GM19238 (cell line): Measurements from ENCODE around the gene NUMA1.
A peak's percentile ranks its signal among the peaks of the same experiment; 100 is the strongest.

Experiments
- DNase-seq: peaks from one replicate; pipeline ENCODE4 v3.0.0; 2011; ENCODE audit warnings: low spot score; ENCODE audit not compliant: insufficient read length

The NUMA1 gene

DNA sequence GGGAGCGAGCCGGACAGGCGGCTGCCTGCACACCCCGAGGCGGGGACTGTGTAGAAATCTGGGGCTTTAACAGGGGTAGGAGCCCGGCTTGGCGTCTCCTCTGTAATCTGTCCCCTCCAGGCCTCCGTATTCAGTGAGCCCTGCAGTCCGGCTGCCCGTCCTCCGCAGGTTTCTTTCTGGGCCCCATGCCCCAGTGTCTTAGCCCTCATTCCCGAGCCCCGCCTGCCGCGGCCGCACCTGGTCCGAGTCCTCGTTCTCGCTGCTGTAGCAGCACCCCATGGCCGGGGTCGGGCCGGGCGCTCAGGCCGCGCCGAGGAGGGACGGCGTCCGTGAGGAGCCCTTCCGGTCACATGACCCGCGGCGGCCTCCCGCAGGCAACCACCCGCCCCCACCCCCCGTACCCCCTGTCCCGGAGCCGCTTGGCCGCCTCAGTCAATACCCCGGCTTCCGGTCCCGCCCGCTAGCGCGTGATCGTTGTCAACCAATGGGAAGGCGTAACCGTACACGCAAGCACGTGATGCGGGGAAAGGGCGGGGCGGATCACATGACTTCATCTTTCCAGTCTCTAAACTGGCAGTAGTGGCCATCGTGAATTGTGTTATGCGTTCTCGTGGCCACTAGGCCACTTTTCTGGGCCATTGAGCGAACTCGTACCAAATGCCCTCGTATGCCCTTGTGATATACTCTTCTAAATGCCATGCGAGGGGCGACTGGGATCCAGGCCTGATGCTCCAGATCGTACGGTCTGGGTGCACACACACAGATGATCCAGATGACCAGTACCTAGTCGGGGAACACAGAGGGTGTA lies 22.8 kb upstream of the NUMA1 start, which contains the start of gene LAMTOR1:
TSS of gene LAMTOR1 (minus strand) at position 352 of the 808 bp plus-strand sequence. CDS start at position 279, 73 bp downstream.
- DNase-seq: peak; percentile 88

DNA sequence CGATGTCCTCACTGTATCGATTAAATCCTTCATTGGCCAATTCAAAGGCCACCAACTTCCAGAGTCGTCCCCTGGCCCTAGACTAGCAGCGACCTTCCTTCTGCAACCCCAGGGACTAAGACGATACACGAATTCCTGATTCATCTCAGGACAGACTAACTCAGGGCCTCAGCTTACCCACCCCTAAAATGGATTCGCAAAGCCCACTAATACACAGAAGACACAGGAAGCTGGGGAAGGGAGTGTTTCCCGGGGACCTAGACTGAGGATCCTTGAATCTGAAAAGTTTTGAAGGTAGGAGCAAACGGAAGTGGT lies 22.2 kb upstream of the NUMA1 start:
- no peak for DNase-seq

DNA sequence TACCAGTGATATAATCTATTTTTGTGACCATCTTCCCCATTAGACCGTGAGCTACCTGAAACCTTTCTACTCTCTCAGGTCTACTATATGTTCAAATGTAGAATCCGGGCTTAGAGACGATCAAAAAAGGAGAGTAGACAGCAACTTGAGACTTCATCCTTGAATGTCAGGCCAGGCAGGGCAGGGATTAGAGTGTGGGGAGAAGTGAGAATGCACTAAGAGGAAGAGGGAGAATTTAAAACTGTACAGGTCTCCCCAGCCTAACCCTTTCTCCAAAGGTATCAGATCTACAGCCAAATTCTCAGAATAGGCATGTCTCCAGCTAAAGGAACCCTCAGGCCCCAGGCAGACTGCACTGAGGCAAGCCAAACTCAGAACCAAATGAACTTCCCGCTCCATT lies 21.8 kb upstream of the NUMA1 start:
- no peak for DNase-seq

DNA sequence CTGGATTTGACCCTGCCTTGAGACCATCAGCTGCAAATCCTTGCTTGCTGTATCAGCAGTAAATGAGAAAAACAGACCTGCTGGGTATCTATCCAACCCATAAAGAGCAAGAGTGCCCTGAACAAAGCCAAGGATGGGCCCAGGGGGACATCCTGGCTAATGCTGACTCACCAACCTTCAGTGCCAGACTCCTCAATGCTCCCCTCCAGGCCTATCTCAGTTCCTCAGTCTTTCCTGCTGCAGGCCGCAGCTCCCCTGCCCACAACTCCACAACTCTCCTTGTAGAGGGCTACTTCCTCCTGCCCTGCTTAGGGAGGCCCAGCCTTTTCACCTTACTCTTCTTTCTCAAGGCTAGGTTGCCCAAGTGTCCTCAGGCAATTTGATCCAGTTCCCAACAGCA lies 20.1 kb upstream of the NUMA1 start:
- DNase-seq: no peak

DNA sequence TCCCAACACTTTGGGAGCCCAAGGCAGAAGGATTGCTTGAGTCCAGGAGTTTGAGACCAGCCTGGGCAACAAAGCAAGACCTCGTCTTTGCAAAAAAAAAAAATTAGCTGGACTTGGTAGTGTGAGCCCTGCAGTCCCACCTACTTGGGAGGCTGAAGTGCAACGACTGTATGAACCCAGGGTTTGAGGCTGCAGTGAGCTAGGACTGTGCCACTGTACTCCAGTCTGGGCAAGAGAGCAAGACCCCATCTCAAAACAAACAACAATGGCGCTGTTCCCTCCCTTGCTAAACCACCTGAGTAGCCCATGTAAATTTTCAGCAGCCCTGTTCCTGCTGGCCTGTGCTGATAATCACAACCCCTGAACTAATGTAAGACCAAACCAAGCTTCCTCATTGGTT lies 19.7 kb upstream of the NUMA1 start:
- no peak for DNase-seq

DNA sequence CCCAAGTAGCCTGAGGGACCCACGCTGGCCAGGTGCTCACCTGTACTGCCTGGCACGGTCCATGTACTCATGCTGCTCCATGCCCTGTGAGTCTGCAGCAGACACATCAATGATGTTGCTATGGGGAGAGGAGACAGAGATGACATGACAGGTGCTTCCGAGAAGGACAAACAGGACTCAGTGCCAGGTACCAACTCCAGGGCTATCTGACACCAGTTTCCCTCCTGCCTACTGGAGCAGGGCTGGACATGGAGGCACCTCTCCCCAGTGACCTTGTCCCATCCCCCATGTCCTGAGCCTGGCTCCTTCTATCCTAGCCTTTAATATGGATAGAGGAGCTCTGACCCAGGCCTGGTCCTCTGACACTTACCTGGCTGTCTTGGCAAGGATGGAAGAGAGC lies 18.4 kb upstream of the NUMA1 start:
- no peak for DNase-seq

DNA sequence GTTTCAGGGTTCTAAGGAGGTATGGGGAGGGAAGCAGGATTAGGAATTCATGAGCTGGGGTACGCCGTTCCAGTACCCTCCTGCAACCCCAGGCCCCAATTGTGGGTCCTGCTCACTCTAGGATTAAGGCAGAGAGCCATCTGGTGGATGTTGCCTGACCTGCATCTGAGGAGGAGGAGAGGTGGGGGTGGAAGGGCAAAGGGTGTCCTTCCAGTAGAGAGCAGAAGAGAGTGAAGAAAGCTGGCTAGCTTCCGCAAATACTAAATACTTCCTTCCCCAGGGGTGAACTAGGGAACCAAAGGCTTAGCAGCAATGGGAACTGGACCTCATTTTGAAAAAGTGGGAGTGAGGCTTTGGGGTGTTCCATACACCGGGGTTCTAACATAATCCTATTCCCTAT lies 10.9 kb upstream of the NUMA1 start:
- DNase-seq: peak; percentile 63

DNA sequence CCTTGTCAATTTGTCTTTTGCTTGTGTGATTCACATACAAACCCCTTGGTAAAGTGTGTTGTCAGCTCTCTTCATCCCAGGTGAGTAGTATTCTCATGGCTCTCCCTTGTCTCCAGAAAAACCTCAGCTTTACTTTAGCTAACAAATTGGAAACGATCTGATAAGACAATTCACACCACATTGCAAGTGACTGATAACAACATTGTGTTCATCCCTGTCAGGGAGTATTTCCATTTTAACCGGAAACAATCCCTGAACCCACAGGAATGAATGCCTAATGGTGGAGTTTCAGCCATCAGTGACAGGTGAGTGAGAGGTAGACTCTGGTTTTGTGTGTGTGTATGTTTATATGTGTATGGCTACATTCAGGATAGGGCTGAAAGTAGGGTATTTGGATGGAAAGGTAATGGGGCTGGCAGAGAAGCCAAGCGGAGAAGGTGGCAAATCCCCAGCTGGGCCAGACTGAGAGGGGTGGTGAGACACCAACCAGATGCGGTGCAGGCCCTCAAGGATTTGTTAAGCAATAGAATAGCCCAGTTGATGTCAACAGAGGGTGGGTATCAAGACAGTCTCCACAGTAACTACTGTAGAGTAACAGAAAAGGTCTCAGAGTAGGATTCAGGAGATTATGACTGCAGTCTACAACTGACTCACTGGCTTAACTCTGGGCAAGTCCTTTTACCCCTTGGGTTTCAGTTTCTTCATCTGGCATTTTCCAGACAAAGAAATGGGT lies 7.9 kb upstream of the NUMA1 start:
- DNase-seq: no peak

DNA sequence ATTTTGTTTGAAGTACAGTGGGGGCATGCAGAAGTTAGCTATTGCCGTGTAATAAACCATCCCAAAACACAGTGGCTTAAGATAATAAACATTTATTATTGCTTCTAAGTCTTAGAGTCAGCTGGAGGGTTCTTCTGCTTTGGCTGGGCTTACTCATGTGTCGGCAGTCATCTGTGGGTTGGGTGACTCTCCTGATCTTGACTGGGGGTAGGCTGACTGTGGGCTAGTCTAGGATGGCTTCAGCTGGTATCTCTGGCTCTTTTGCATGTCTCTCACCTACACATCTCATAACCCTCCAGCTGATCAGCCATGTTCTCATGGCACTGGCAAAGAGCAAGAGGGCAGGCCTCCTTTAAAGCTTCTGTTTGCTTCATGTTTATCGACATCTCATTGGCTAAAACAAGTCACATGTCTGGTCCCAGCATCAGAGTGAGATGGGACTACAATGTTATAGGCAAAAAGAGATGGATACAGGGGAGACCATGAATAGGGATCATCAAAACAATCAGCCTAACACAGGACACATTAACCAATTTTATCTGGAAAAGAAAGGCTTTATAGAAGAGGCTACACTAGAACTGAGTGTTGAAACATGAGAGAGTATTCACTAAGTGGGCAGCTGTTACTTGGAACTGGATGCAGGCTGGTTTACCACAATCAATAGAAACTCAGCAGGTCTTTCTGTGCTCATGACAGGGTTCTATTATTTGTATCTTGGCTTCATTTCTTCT lies 5.4 kb upstream of the NUMA1 start:
- no peak for DNase-seq

DNA sequence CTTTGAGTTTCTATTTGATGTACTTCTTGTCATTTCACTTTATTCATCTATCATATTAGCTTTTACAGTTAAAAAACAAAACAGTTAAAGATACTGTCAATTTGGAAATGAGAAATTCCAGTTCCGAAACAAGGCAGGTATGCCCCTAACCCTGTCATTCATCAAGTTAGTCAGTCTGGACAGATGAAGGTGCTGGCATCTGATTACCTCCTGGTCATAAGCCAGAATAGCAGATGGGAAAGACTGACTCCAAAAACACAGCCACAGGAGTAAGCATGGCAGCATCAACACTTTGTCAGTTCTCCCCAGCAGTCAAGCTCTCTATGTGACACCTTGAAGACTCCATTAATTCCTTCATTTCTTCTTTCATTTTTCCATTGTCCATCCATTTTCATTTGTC lies 4.6 kb upstream of the NUMA1 start:
- DNase-seq: no peak

DNA sequence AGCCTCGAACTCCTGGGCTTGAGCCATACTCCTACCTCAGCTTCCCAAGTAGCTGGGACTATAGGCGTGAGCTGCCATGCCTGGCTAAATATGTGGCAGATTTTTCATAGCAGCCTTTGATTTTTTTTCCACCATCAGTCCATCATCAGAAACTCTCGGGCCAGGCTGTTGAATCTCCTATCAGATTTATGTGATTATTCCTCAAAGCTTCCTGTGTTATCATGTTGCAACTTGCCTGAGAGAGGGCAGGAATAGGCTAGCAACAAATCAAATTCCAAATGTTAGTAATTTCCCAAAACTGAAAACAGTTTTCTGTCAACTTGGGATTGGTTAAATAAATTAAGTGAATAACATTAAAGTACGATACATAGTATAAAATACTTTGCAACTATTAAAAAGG lies 3.7 kb upstream of the NUMA1 start:
- DNase-seq: no peak

DNA sequence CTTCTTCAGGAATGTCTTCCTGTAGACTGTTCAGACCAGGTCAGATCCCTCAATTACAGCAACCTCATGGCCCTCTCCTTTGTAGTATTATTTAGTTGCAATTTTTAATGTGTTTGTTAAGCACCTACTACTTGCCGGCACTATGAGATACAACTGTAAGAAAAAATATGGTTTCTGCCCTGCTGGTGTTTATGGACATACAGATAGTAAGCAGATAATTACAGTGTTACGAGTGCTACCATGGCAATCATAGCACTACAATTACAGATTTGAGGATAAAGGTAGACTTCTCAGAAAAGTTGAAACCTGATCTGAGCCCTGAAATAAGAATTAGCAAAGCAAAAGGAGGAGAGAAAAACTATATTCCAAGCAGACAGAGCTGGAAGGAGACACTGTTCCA lies 3.1 kb upstream of the NUMA1 start:
- DNase-seq: no peak

DNA sequence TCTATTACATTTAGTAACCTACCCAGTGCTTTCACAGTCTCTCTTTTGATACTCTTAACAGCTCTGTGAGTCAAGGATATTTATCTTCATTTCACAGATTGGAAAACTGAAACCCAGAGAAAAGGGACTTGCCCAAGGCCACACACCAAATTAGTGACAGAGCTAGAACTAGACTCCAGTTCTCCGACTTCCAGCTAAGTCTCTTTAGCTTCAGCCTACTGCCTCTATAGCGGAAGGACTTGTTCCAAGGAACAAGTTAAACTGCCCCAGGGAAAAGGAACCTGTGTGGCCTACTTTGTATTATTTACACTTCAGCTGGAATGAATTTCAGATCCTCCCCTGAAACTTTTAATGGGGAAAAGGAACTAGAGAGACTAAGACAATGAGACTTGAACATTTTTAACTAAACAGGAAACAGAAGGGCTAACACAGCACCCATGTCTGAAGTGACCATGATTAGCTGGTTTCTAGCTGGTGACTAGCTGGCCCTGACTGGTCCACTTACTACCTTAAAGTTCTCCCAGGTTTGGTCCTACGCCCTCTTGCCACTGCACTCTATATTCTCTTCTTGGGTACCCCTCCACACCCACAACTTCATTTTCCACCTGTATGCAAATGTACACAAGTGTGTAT lies 1.6 kb upstream of the NUMA1 start:
- DNase-seq: no peak

DNA sequence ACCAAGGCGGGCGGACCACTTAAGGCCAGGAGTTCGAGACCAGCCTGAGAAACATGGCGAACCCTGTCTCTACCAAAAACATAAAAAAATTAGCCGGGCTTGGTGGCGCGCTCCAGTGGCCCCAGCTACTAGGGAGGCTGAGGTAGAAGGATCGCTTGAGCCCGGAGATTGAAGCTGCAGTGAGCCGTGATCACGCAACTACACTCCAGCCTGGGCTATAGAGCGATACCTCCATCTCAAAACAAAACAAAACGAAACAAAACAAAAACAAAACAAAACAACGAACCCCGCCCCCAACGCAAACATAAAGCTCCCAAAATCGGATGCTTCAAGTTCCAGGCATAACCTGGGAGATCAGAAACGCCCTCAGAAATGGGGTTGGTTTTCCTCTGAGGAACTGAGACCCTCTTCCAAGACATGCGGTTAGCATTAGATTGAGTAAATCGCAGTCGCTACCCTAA lies 872 bp upstream of the NUMA1 start:
- DNase-seq: no peak

DNA sequence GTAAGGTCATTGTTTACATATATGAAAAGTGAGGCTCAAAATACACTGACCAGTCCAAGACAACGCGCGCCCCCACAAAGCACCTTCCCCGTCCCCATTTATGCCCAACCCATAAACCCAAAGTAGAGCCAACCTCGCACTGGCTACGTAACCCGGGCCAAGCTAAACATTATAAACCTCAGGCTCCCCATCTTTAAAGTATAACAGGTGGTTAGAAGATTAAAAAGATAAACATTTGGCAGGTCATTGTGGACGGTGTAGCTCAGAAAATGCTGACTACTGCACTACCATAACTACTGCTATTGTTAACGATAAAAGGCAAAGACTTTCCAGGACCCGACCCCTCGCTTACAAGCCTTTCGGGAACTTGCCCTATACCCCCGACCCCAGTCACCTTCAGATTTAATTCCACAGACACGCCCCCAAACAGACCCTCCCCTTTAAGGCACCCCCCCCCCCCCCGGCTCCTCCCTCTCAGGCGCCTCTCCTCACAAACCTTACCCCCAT lies 470 bp downstream of the NUMA1 start:
- no peak for DNase-seq

DNA sequence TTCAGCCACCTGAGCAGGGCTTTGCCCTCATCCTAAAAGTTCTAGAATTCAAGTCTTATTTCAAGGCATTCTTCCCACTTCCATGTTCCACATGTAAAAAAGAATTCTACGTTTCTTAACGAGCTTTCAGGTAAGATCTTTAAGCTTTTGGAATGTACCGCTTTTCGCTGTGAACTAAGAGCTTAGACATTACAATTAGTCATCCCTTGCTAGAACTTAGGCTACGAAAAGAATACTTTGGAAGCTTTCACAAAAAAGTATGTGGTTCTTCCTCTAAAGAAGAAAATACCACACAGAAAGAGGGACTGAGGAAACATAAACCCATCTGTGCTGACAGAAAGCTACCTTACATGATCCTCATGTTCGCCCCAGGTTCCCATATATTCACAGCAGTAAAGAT lies 1.9 kb downstream of the NUMA1 start:
- DNase-seq: no peak

DNA sequence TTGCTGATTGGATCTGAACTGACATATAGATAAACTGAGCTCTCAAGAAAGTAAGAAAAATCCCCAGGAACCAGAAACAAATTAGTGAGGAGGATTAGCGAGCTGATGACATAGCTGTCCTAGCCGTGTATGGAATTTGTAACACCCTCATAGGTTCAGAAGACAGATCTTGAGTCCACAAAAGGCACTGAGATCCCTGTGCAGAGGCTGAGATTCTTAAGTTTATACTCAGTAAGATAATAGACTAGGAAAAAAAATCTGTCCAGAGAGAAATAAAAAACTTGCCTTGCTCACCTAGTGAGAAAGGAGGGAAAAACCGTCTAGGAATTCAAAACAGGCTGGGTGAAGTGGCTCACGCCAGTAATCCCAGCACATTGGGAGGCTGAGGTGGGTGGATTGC lies 4.6 kb downstream of the NUMA1 start:
- no peak for DNase-seq

DNA sequence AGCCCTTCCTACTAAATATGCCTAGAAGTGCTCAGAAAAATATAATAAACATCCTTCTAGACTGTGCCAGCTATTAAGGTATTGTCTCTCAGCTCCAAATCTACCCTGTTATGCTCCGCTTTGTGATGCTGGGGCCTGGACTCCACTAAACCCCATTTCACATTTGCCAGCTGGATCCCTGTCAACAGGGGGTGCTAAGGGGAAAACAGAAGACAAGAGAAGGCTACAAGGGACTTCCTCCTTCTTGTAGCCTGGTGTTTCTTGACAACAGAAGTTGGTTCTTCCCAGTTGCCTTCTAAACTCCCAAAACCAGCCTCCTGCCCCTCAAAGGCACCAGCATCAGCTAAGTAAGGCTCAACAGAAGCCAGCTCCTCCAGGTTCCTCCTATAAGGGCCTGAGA lies 5.2 kb downstream of the NUMA1 start:
- DNase-seq: no peak

DNA sequence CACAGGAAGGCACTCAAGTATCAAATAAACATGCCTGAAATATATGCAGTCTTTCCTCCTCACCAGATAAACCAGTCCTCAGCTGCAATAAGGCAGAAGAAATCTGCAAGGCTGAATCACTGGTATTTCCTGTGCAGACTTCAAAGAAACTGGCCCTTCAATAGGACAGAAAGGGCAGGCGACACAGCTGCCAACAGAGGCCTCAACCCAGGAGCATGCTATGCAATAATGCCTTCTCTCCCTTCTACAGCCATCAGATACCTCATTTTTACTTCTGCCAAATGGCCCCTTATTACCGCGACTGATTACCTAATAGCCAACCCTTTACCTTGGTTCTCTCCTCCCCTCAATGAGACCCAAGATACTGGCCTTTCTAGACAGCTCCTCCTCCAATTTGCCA lies 8.0 kb downstream of the NUMA1 start:
- DNase-seq: no peak

DNA sequence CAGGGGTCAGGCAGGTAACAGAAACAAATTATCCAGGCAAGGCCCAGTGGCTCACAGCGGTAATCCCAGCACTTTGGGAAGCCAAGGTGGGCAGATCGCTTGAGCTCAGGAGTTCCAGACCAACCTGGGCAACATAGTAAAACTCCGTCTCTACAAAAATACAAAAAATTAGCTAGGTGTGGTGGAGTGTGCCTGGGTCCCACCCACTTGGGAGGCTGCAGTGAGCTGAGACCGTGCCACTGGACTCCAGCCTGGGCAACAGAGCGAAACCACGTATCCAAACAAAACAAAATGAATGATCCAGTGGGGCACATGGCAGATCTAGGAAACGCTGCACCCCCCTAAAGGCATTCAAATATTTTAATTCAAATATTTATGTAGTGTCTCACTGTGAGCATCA lies 9.9 kb downstream of the NUMA1 start:
- DNase-seq: no peak

DNA sequence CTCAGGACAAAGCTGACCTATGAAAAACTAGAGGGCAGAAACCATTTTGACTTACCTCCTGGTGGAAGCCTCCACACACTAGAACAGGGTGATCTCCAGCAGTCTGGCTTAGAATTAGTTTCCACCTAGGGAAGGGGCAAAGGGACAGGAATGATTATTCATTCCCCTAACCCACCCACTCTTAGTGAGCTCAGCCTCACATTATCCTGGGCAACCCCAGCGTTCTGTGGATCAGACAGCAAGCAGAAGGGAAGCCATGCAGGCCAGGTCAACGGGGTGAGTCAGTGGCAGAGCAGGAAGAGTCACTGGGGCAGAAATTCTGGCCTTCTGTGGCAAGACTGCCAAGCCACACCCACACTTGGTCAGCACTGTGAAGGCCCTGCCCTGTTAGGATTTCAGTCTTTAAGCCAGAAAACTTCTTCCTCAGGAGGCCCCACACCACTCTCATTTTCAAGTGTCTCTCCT lies 10.5 kb downstream of the NUMA1 start:
- no peak for DNase-seq

DNA sequence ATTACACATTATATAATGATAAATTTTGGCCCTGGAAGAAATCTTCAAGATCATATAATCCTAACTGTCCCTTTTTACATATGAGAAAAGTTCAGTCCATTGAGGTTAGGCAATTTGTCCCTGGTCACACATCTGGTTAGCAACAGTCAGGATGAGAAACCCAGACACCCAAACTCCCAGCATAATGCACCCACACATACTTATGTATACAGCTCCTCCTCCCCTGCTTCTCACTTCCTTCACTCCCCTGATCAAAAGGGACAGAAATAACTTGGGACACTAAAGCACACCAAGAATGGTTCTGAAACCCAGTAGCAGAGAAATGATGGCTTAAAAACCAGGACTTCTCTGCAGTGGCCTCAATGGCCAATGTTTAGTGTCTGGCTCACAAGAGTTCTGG lies 11.1 kb downstream of the NUMA1 start:
- DNase-seq: no peak
